Measurements from ENCODE around the gene CRYZ. TPM values are rescaled to one million over a fixed set of nuclear protein-coding genes. Genes with fewer than 3 reads are reported as not detected.

The CRYZ gene
- total RNA-seq, 2 experiments from 2014 or later = 8.1 to 11.3 TPM

- Mint-ChIP-seq H3K27ac (no peak overlapping the region), H3K9me3 (no peaks in the 10 kb centered on the region), H3K4me1 (ENCODE audit: low read depth) (peaks cover 2% of the 10 kb centered on the region), H3K36me3 (ENCODE audit: low read depth) (no peaks in the 10 kb centered on the region), H3K4me3 (no peak overlapping the region), H3K27me3 (ENCODE audit: low read depth) (no peaks in the 10 kb centered on the region)
- intact Hi-C loops (cut with micrococcal nuclease) = loop anchor here (1.0 kb wide), 1 partner anchor 42 kb away; the partner anchor contains the start of genes CRYZ and TYW3
- no peak for DNase-seq
- CTCF ChIA-PET = interaction anchor here (0.6 to 3.5 kb wide), 6 partner anchors 10 to 178 kb away, joined by 3 to 25 read pairs (median 3); partner anchors contain the start of genes CRYZ and TYW3
Measured at GRCh38 chr1:74690909-74691308, 41.9 kb downstream of the CRYZ start.

GRCh38 chr1:74690364-74690696 is 42.5 kb downstream of the CRYZ start:
- no peaks in the 10 kb centered on the region for H3K9me3 Mint-ChIP-seq
- peaks cover 2% of the 10 kb centered on the region for H3K4me1 Mint-ChIP-seq (ENCODE audit: low read depth)
- no peak overlapping the region for H3K27ac Mint-ChIP-seq
- CTCF ChIA-PET = interaction anchor here (0.9 to 3.5 kb wide), 10 partner anchors 12 to 222 kb away, joined by 3 to 25 read pairs (median 4); partner anchors contain the start of genes CRYZ and TYW3
- DNase-seq = no peak
- H3K27me3 Mint-ChIP-seq (ENCODE audit: low read depth) = no peaks in the 10 kb centered on the region
- no peaks in the 10 kb centered on the region for H3K36me3 Mint-ChIP-seq (ENCODE audit: low read depth)
- H3K4me3 Mint-ChIP-seq = no peak overlapping the region
- intact Hi-C loops (cut with micrococcal nuclease) = loop anchor here (1.0 kb wide), 1 partner anchor 43 kb away; the partner anchor contains the start of genes CRYZ and TYW3

GRCh38 chr1:74689621-74690363 is 43.1 kb downstream of the CRYZ start:
- H3K9me3 Mint-ChIP-seq = no peaks in the 10 kb centered on the region
- peak; percentile 58 for DNase-seq
- no peak overlapping the region for H3K4me3 Mint-ChIP-seq
- peaks cover 2% of the 10 kb centered on the region for H3K27me3 Mint-ChIP-seq (ENCODE audit: low read depth)
- peaks cover 2% of the 10 kb centered on the region for H3K4me1 Mint-ChIP-seq (ENCODE audit: low read depth)
- intact Hi-C loops (cut with micrococcal nuclease) = loop anchor here (1.0 to 5.0 kb wide), 2 partner anchors 44 to 687 kb away; partner anchors contain the start of genes CRYZ and TYW3
- no peaks in the 10 kb centered on the region for H3K36me3 Mint-ChIP-seq (ENCODE audit: low read depth)
- no peak overlapping the region for H3K27ac Mint-ChIP-seq
- CTCF ChIA-PET = interaction anchor here (0.6 to 3.5 kb wide), 17 partner anchors 10 to 221 kb away, joined by 3 to 25 read pairs (median 4); partner anchors contain the start of genes CRYZ and TYW3

DNA sequence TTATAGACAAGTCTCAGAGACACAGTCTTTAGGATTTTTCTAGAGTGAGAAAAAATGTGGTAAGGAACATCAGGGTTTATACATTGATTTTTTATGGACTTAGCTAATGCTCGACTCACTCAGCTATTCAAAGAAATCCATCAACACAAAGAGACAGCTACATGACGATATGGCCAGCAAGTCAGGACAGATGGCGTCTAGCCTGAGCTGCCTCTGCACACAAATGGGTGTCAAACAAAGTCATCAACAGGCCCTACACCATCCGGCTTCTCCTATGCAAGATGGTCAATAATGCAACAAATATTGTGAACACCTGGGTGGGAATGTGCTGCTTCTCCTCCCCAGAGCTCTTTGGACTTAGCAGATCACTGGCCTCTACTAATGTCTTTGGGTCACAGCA is 45.9 kb downstream of the CRYZ start:
- H3K4me3 Mint-ChIP-seq = no peak overlapping the region
- no peak overlapping the region for H3K27ac Mint-ChIP-seq
- H3K36me3 Mint-ChIP-seq (ENCODE audit: low read depth) = no peaks in the 10 kb centered on the region
- H3K27me3 Mint-ChIP-seq (ENCODE audit: low read depth) = peaks cover 2% of the 10 kb centered on the region
- no peaks in the 10 kb centered on the region for H3K9me3 Mint-ChIP-seq
- CTCF ChIA-PET = interaction anchor here (0.6 kb wide), 1 partner anchor 1031 kb away, joined by 3 read pairs; no protein-coding TSS in a partner anchor
- peaks cover 2% of the 10 kb centered on the region for H3K4me1 Mint-ChIP-seq (ENCODE audit: low read depth)
- DNase-seq = no peak
- intact Hi-C loops (cut with micrococcal nuclease) = loop anchor here (5.0 kb wide), 1 partner anchor 685 kb away; no protein-coding TSS in a partner anchor

- intact Hi-C loops (cut with micrococcal nuclease) = no loop called here
- H3K4me3 Mint-ChIP-seq = no peak overlapping the region
- no peaks in the 10 kb centered on the region for H3K36me3 Mint-ChIP-seq (ENCODE audit: low read depth)
- no peaks in the 10 kb centered on the region for H3K4me1 Mint-ChIP-seq (ENCODE audit: low read depth)
- CTCF ChIA-PET = no interaction called here
- H3K27me3 Mint-ChIP-seq (ENCODE audit: low read depth) = peaks cover 7% of the 10 kb centered on the region
- no peaks in the 10 kb centered on the region for H3K9me3 Mint-ChIP-seq
- no peak overlapping the region for H3K27ac Mint-ChIP-seq
- DNase-seq = no peak
Measured at GRCh38 chr1:74684301-74684700, 48.5 kb downstream of the CRYZ start.

GRCh38 chr1:74683656-74684055 is 49.2 kb downstream of the CRYZ start:
- Mint-ChIP-seq H3K27ac (no peak overlapping the region), H3K36me3 (ENCODE audit: low read depth) (no peaks in the 10 kb centered on the region), H3K4me3 (no peak overlapping the region), H3K9me3 (no peaks in the 10 kb centered on the region), H3K4me1 (ENCODE audit: low read depth) (no peaks in the 10 kb centered on the region), H3K27me3 (ENCODE audit: low read depth) (peaks cover 9% of the 10 kb centered on the region)
- intact Hi-C loops (cut with micrococcal nuclease) = no loop called here
- DNase-seq = no peak
- CTCF ChIA-PET = no interaction called here

DNA sequence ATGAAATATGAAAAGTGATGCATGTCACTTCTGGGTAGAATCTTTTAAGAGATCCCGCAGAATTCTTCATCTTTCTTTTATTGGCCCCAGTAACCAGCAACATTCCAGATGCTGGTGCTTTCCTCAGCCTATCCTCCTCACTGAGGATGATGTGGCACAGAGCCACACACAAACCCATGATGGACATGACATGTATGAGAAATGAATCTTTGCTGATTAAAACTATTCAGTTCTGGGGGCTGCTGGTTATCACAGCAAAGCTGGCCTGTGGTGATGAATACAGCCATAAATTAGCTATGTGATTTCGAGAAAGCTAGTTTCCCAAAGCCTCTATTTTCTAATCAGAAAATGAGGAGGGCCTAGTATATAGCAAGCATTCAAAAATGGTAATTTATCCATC is 51.0 kb downstream of the CRYZ start:
- peaks cover 9% of the 10 kb centered on the region for H3K27me3 Mint-ChIP-seq (ENCODE audit: low read depth)
- CTCF ChIA-PET = no interaction called here
- no peak overlapping the region for H3K4me3 Mint-ChIP-seq
- no peaks in the 10 kb centered on the region for H3K36me3 Mint-ChIP-seq (ENCODE audit: low read depth)
- intact Hi-C loops (cut with micrococcal nuclease) = no loop called here
- no peaks in the 10 kb centered on the region for H3K4me1 Mint-ChIP-seq (ENCODE audit: low read depth)
- H3K27ac Mint-ChIP-seq = no peak overlapping the region
- H3K9me3 Mint-ChIP-seq = no peaks in the 10 kb centered on the region
- DNase-seq = no peak

- no peaks in the 10 kb centered on the region for H3K9me3 Mint-ChIP-seq
- peaks cover 9% of the 10 kb centered on the region for H3K27me3 Mint-ChIP-seq (ENCODE audit: low read depth)
- no peaks in the 10 kb centered on the region for H3K36me3 Mint-ChIP-seq (ENCODE audit: low read depth)
- H3K4me1 Mint-ChIP-seq (ENCODE audit: low read depth) = no peaks in the 10 kb centered on the region
- CTCF ChIA-PET = interaction anchor here (4.0 kb wide), 1 partner anchor 8 kb away, joined by 16 read pairs; no protein-coding TSS in a partner anchor
- H3K27ac Mint-ChIP-seq = no peak overlapping the region
- no peak overlapping the region for H3K4me3 Mint-ChIP-seq
- intact Hi-C loops (cut with micrococcal nuclease) = no loop called here
- DNase-seq = no peak
Measured at GRCh38 chr1:74681449-74681848, 51.4 kb downstream of the CRYZ start.

DNA sequence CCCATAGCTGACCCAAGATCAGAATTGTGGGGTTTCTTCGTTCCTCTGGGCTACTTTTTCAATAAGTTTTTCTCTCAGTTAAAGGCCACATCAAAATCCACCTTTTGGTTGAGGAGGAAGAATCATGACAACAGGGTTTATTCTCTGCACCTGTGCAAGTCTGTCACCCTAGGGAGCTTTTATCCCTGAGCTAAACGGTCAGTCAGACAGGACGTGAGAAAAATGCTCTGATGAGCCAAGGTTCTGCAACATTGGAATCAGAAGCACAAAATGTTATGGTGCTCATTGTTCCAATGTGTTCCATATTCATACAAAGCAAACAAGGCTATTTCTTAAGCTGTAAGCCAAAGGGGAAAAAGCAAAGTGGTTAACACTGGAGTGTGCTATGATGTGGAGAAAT is 51.8 kb downstream of the CRYZ start:
- CTCF ChIA-PET = interaction anchor here (4.0 kb wide), 1 partner anchor 8 kb away, joined by 16 read pairs; no protein-coding TSS in a partner anchor
- Mint-ChIP-seq H3K27me3 (ENCODE audit: low read depth) (peaks cover 9% of the 10 kb centered on the region), H3K4me3 (no peak overlapping the region), H3K27ac (no peak overlapping the region), H3K36me3 (ENCODE audit: low read depth) (no peaks in the 10 kb centered on the region), H3K9me3 (no peaks in the 10 kb centered on the region), H3K4me1 (ENCODE audit: low read depth) (no peaks in the 10 kb centered on the region)
- DNase-seq = no peak
- intact Hi-C loops (cut with micrococcal nuclease) = no loop called here

DNA sequence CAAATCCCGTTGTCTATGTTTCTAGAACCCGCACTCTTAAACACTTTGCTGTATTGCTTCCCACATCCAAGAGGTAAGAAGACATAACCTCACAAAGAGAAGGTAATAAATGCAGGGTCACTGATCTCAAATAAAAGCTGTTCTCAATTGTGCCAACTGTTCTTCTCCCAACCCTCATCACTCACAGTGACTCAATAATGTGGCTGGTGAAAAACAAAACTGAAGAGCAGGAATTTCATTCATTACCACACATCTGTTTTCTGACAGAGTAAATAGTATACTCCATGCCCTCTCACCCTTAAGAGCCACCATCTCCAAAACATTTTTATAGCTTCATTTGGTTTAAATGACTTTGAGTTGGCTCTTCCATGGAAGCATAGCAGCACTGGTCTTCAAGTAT is 53.0 kb downstream of the CRYZ start:
- Mint-ChIP-seq H3K4me3 (no peak overlapping the region), H3K9me3 (no peaks in the 10 kb centered on the region), H3K27me3 (ENCODE audit: low read depth) (peaks cover 13% of the 10 kb centered on the region), H3K36me3 (ENCODE audit: low read depth) (no peaks in the 10 kb centered on the region), H3K4me1 (ENCODE audit: low read depth) (no peaks in the 10 kb centered on the region), H3K27ac (no peak overlapping the region)
- intact Hi-C loops (cut with micrococcal nuclease) = no loop called here
- no peak for DNase-seq
- CTCF ChIA-PET = interaction anchor here (0.8 to 4.0 kb wide), 2 partner anchors 9 to 674 kb away, joined by 3 to 16 read pairs; no protein-coding TSS in a partner anchor

DNA sequence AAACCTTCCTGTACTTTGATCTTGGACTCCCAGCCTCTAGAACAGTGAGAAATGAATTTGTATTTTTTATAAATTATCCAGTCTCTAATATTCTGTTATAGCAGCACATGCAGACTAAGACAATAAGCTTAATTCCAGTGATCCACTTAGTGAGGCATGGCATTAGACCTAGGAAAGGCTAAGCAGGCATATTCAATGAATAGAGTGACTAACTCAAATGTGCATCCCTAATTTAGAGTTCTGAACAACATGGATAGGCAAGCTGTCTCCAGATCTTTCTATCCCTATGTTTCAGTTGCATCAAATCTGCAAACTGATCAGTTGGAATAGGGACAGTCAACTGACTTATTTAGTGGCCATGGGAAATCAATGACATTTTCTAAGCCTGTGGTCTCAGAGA is 54.9 kb downstream of the CRYZ start:
- CTCF ChIA-PET = interaction anchor here (4.0 kb wide), 1 partner anchor 11 kb away, joined by 16 read pairs; no protein-coding TSS in a partner anchor
- Mint-ChIP-seq H3K36me3 (ENCODE audit: low read depth) (no peaks in the 10 kb centered on the region), H3K9me3 (no peaks in the 10 kb centered on the region), H3K4me1 (ENCODE audit: low read depth) (peaks cover 1% of the 10 kb centered on the region), H3K27me3 (ENCODE audit: low read depth) (peaks cover 26% of the 10 kb centered on the region), H3K27ac (no peak overlapping the region), H3K4me3 (no peak overlapping the region)
- intact Hi-C loops (cut with micrococcal nuclease) = no loop called here
- no peak for DNase-seq

DNA sequence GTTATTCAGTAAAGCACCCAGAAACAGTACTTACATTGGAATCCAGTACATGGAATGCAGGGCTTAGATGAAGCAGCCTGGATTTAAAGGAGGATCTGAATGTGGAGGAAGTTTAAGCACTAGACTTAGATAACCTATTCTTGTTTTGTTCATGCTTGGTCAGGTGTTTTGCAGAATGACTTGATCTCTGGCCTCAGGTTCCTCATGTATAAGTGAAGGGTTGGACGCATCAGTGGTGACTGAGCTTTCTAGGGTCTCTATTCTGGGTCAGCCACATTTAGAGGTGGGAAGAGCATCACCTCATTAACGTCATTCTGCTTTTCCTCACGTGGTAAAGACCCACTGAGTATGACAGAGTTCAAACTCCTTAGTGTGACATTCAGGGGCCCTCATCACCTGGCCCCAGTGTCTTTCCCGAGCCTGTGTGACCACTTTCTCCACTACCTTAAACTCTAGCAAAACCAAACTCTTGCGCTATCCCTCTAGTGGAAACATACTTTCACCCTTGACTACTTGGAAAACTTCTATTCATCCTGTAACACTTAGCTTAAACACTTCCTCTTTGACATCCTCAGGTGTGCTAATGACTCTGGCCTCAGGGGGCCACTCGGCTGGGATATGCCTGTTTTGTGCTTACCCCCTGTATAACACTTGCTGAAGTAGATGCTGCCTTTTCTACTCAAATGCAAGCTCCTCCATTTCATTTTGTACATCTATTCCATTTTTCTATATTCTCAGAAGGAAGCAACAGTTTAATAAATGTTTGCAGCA is 58.4 kb downstream of the CRYZ start:
- CTCF ChIA-PET = interaction anchor here (1.0 to 1.1 kb wide), 2 partner anchors 15 to 20 kb away, joined by 3 to 4 read pairs; no protein-coding TSS in a partner anchor
- DNase-seq = no peak
- H3K4me3 Mint-ChIP-seq = no peak overlapping the region
- peaks cover 10% of the 10 kb centered on the region for H3K9me3 Mint-ChIP-seq
- peaks cover 34% of the 10 kb centered on the region for H3K27me3 Mint-ChIP-seq (ENCODE audit: low read depth)
- no peaks in the 10 kb centered on the region for H3K36me3 Mint-ChIP-seq (ENCODE audit: low read depth)
- H3K4me1 Mint-ChIP-seq (ENCODE audit: low read depth) = peaks cover 1% of the 10 kb centered on the region
- H3K27ac Mint-ChIP-seq = no peak overlapping the region
- intact Hi-C loops (cut with micrococcal nuclease) = no loop called here

All from activated naive CD4-positive, alpha-beta T cell treated with anti-CD3 and anti-CD28 coated beads for 36 hours (primary cell).